GM12873 (cell line): ENCODE data around the gene PRKX.

Experiments used
- TF ChIP-seq, protein P1 (sequence below): IDR thresholded peaks from 2 replicates; pipeline ENCODE4 v1.5.1; 2012; ENCODE audit warnings: low read depth, mild to moderate bottlenecking, moderate library complexity, low read length, control low read depth; ENCODE audit not compliant: insufficient read depth; ENCODE audit errors: missing control alignments

Gene PRKX

DNA sequence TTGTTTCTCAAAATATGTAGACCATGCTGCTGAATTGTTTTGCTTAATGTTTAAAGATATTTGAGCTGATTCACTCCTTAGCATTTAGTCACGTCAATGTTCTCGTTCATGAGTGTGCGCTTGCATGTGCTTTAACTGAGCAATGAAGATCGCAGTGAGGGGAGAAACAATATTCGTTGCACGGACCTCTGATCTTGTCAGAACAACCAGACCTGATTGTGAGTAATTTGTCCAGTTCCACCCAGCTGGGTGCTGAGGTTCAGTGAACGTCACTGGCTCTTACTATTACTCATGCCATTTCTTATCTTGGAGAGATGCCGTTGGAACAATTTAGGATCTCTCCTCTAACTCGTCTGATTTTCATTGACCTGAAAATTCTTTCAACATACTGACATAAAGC, 15.0 kb upstream of the PRKX start:
- TF ChIP-seq, protein P1, sequence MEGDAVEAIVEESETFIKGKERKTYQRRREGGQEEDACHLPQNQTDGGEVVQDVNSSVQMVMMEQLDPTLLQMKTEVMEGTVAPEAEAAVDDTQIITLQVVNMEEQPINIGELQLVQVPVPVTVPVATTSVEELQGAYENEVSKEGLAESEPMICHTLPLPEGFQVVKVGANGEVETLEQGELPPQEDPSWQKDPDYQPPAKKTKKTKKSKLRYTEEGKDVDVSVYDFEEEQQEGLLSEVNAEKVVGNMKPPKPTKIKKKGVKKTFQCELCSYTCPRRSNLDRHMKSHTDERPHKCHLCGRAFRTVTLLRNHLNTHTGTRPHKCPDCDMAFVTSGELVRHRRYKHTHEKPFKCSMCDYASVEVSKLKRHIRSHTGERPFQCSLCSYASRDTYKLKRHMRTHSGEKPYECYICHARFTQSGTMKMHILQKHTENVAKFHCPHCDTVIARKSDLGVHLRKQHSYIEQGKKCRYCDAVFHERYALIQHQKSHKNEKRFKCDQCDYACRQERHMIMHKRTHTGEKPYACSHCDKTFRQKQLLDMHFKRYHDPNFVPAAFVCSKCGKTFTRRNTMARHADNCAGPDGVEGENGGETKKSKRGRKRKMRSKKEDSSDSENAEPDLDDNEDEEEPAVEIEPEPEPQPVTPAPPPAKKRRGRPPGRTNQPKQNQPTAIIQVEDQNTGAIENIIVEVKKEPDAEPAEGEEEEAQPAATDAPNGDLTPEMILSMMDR: no peak

DNA sequence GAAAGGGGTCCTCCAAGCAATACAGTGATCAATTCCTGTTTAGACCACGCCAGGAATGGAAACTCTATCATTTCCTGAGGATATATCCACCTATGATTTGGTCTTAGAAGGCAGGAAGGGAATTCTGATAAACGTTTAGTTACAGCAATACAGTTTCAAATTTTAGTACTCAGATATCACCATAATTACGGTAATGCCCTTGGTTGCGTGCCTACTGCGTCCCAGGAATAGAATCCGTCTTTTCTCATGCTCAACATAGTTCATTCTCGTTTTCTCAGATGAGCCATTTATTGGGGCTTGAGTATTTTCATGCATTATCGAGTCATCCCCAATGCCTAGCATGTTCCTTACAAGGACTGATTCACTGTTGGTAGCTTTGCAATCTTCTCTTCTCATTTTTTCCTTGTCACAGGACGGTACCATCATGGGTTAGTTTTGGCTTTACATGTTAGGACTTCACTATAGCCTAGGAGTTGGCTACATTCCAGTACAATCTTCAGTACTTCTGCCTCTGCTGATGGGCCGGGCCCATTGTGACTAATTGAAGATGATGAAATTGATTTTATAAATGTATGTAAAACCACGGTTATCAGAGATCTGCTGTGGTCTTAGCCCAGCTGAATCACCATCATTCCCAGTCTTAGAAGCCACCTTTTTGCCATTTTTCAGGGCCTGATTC, 4.4 kb upstream of the PRKX start:
- TF ChIP-seq, protein P1: no peak

DNA sequence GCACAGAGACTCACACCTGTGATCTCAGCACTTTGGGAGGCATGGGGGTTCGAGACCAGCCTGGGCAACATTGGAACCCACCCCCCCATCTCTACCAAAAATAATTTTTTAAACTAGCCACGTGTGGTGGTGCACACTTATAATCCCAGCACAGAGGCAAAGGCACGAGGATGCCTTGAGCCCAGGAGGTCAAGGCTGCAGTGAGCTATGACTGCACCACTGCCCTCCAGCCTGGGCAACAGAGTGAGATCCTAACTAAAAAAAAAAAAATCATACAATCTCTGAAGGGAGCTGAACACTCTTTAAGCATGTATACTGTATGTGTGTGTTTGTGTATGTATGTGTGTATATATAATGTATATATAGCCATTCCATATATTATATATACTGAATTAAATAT, 2.5 kb upstream of the PRKX start:
- TF ChIP-seq, protein P1: no peak

DNA sequence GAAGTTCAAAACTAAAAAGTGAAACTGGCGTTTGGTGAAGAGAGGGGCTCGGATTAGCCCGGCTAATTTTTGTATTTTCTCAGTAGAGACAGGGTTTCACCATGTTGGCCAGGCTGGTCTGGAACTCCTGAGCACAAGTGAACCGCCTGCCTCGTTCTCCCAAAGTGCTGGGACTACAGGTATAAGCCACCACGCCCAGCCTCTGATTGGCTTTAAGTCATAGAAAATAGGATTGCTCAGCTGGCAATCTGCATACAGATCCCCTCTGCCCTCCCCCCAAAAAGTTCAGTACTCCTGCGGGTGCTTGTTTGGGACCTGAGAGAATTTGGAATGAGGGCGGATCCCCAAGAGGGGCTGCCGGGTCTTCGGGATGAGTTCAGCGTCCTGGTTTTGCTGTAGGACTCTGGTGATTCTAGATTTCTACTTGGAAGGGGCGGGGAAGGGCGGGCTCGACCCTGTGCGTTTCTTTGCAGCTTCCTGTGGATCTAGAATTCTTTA, 537 bp upstream of the PRKX start:
- TF ChIP-seq, protein P1: no peak

DNA sequence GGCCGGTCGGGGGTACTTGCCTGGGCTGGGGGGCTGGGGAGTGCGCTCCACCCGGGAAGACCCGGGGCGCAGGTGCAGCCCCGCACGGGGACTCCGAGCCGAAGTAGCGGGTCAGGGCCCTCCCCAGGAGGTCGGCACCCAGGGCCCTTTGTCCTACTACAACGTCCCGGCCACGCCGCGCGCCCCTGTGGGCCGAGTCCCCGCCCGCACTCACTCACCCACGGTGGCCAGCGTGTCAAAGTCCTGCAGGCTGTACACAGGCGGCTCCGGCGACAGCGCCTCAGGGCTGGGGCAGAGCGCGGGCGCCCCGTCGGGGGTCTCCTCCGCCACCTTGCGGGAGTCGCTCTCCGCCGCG, 602 bp downstream of the PRKX start:
- TF ChIP-seq, protein P1: no peak

DNA sequence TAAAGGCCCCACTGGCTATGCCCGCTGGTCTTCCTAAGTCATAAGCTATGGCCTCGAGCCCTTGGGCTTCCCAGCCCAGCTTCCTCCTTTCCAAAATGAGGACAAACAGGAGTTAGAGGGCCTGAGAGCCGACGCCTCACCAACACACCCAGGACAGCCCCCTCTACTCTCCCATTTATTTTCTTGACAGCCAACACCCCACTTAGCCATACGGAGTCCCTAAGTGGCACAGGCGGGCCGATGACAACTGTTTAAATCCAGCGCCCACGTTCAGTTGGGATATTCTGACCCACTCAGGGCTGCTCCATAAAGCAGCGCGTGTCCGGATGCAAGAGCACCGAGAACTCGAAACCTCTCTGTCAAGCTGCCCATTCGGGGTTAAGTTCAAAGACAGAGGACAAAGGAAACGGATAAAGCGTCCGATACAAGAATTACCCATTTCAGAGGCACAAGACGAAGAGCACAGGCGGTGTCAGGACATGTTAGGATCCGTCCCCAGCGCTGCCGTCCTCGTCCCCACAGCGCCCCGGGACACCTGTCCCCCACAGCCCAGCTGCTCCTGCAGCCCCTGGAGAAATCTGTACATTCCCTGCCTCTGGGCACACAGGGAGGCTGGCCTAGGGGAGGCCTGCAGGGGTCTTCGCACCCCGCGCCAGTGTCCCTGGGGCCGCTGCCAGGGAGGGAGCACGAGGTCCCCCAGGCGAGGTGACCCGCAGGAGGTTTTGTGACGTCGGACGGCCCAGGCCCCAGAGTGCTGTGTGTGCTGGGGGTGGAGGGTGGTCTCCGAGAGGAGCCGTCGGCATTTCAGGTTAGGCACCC, 1.2 kb downstream of the PRKX start:
- TF ChIP-seq, protein P1: no peak

DNA sequence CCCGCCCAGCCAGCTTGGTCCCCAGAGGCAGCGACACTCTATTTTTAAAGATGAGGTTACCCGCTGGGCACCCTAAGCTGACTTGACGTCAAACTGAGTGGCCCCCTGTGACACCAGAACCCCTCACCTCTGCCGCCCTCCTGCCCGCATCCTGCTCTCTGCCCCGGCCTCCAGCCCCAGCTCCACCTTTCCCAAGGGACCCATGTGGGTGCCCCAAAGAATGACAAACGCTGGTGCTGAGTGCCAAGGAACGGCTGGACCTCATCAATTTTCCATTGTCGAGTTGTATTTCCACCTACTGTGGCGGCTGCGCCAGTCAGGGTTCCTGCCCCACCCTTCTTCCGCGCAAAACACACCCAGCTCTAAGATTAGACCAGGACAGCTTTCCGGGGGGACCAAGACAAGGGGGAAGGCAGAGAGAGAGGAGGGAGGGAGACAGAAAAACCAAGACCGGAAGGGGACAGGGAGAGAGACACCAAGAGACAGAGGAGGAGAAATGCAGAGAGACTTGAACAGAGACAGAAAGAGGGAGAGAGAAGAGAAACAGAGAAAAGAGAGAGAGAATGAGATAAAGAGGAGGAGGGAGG, 2.0 kb downstream of the PRKX start:
- TF ChIP-seq, protein P1: no peak
